K562 (cell line): ENCODE measurements around the gene PDE3A. TPM values are rescaled to one million over a fixed set of nuclear protein-coding genes. Genes with fewer than 3 reads are reported as not detected.

Experiments
- ATAC-seq: fragments of 200-7000 bp; cut with Tn5 transposase; 3 replicates; pipeline ENCODE4 v1.9.1; 2020; ENCODE audit warnings: moderate library complexity
- BruUV-seq: library from RNA; stranded (reverse); fragments of 400-500 nt; replicated peaks from 2 replicates; lab custom pipeline; 2021; lab: Mats Ljungman, UMichigan
- CTCF ChIA-PET: fragments of 300-600 bp; formaldehyde crosslinking; extraction: SDS; loops from one replicate; lab custom pipeline; 2021; ENCODE audit warnings: low intra/inter-chr PET ratio; lab: Yijun Ruan, JAX
- POLR2A ChIA-PET: fragments of 300-600, 350-650 bp; sonication (Branson Sonifier 250); formaldehyde crosslinking; extraction: SDS; loops from one replicate; lab custom pipeline; 2021; ENCODE audit warnings: antibody characterized with exemption, inconsistent platforms; lab: Yijun Ruan, JAX
- DNase-seq, 4 experiments: peaks; one replicate each; pipeline versions ENCODE4 v3.0.0 to v3.0.0-alpha.2; 2011 to 2018; ENCODE audit warnings: low spot score in 3 of 4, mixed read lengths in 3 of 4; ENCODE audit errors: extremely low read depth in 1 of 4
- FAIRE-seq: peaks from 2 replicates; lab custom pipeline; 2011; peaks lifted over from hg19 to GRCh38; lab: Jason Lieb, UNC
- H2AFZ ChIP-seq: 2 replicates; pipeline ENCODE4 v1.6.0; 2011; ENCODE audit warnings: low read depth, low read length, control low read depth, inconsistent platforms
- H3K27ac ChIP-seq: fragments of 200-600 bp; 3 replicates; pipeline ENCODE4 v1.8.0; 2011; ENCODE audit warnings: low read depth, mild to moderate bottlenecking, control low read depth, inconsistent platforms, low read length, moderate library complexity, mixed read lengths; ENCODE audit errors: extremely low read depth
- H3K27me3 ChIP-seq, 2 experiments: fragments of 300-600 bp in 1 of 2; 2 replicates in 1 of 2; 3 replicates in 1 of 2; pipeline versions ENCODE4 v1.6.0 to v1.8.0; 2011; ENCODE audit warnings: inconsistent platforms in 2 of 2, low read length in 2 of 2, mild to moderate bottlenecking in 1 of 2, mixed read lengths in 1 of 2, moderate library complexity in 1 of 2; ENCODE audit not compliant: control insufficient read depth in 2 of 2, insufficient read depth in 2 of 2
- H3K36me3 ChIP-seq: fragments of 300-600 bp; 3 replicates; pipeline ENCODE4 v1.8.0; 2011; ENCODE audit warnings: mild to moderate bottlenecking, low read length, inconsistent platforms; ENCODE audit not compliant: control insufficient read depth, insufficient read depth
- H3K4me1 ChIP-seq, 2 experiments: fragments of 200-600 bp in 1 of 2; replicated peaks in 1 of 2; 2 replicates in 1 of 2; 3 replicates in 1 of 2; pipeline versions ENCODE4 v1.5.1 to v1.8.0; 2011; ENCODE audit warnings: inconsistent platforms in 2 of 2, low read length in 2 of 2, mild to moderate bottlenecking in 1 of 2, mixed read lengths in 1 of 2, moderate library complexity in 1 of 2; ENCODE audit not compliant: control insufficient read depth in 2 of 2, insufficient read depth in 2 of 2
- H3K4me2 ChIP-seq: 2 replicates; pipeline ENCODE4 v1.6.1; 2011; ENCODE audit warnings: low read length, control low read depth, inconsistent platforms, mixed read lengths; ENCODE audit not compliant: insufficient read depth
- H3K4me3 ChIP-seq: fragments of 200-600 bp; sonication (generic), shearing (Covaris generic); 2 replicates; pipeline ENCODE4 v1.5.1; 2016; ENCODE audit warnings: control low read depth, inconsistent platforms
- H3K79me2 ChIP-seq: fragments of 200-600 bp; 3 replicates; pipeline ENCODE4 v1.8.0; 2011; ENCODE audit warnings: low read length, inconsistent platforms; ENCODE audit not compliant: control insufficient read depth, insufficient read depth
- H3K9ac ChIP-seq, 2 experiments: 2 replicates each; pipeline versions ENCODE4 v1.6.0 to v1.6.1; 2011; ENCODE audit warnings: low read depth in 2 of 2, low read length in 2 of 2, control low read depth in 1 of 2, inconsistent platforms in 1 of 2, mild to moderate bottlenecking in 1 of 2, mixed read lengths in 1 of 2; ENCODE audit not compliant: insufficient read depth in 1 of 2
- H3K9me1 ChIP-seq: one replicate; pipeline ENCODE4 v1.6.0; 2011; ENCODE audit warnings: inconsistent platforms, mild to moderate bottlenecking, low read length, moderate library complexity; ENCODE audit not compliant: control insufficient read depth, insufficient read depth
- H3K9me3 ChIP-seq: replicated peaks from 2 replicates; pipeline ENCODE4 v1.5.1; 2011; ENCODE audit warnings: low read depth, low read length, inconsistent platforms; ENCODE audit not compliant: control insufficient read depth, insufficient read depth
- H4K20me1 ChIP-seq: replicated peaks from 2 replicates; pipeline ENCODE4 v1.6.1; 2011; ENCODE audit warnings: low read length, inconsistent platforms, mixed read lengths; ENCODE audit not compliant: control insufficient read depth, insufficient read depth
- CBFB ChIP-seq: sonication (generic); formaldehyde crosslinking; IDR thresholded peaks from 2 replicates; pipeline ENCODE4 v1.4.0; 2020; ENCODE audit warnings: mild to moderate bottlenecking, missing genetic modification reagents
- FOXA1 ChIP-seq: fragments of 450-650 bp; IDR thresholded peaks from 2 replicates; pipeline ENCODE4 v1.6.1; 2016; ENCODE audit warnings: mild to moderate bottlenecking, borderline replicate concordance
- FOXJ2 ChIP-seq: fragments of 200-800 bp; sonication (Bioruptor generic); IDR thresholded peaks from 2 replicates; pipeline ENCODE4 v1.6.1; 2016; ENCODE audit warnings: missing genetic modification characterization, missing compliant biosample characterization
- NEUROD1 ChIP-seq: fragments of 150-350 bp; IDR thresholded peaks from 2 replicates; pipeline ENCODE4 v1.6.1; 2014; ENCODE audit warnings: borderline replicate concordance, low read length, low read depth; ENCODE audit not compliant: partially characterized antibody
- NR2C2 ChIP-seq, 2 experiments: fragments of 200-800 bp in 1 of 2; sonication (Bioruptor generic) in 1 of 2; sonication (generic) in 1 of 2; formaldehyde crosslinking in 1 of 2; IDR thresholded peaks; 2 replicates each; pipeline versions ENCODE4 v1.6.1 to v1.8.0; 2016 to 2022; ENCODE audit warnings: mild to moderate bottlenecking in 1 of 2, missing compliant biosample characterization in 1 of 2, missing genetic modification characterization in 1 of 2, missing genetic modification reagents in 1 of 2
- POLR2H ChIP-seq: IDR thresholded peaks from 2 replicates; pipeline ENCODE4 v1.6.1; 2016; ENCODE audit warnings: missing genetic modification characterization, low read depth, mild to moderate bottlenecking, control low read depth, missing compliant biosample characterization, moderate library complexity
- SAFB2 ChIP-seq: fragments of 200-400 bp; formaldehyde crosslinking; IDR thresholded peaks from 2 replicates; pipeline ENCODE4 v1.6.1; 2018; ENCODE audit warnings: borderline replicate concordance, low read length, low read depth, moderate library complexity; ENCODE audit not compliant: severe bottlenecking
- TBP ChIP-seq: optimal IDR thresholded peaks from 2 replicates; pipeline ENCODE3; 2011; ENCODE audit warnings: low read depth, low read length, improper control_type of control experiment
- TEAD1 ChIP-seq, 2 experiments: fragments of 450-650 bp in 1 of 2; sonication (generic) in 1 of 2; formaldehyde crosslinking; IDR thresholded peaks; 2 replicates each; pipeline versions ENCODE4 v1.4.0 to v1.8.0; 2020 to 2022; ENCODE audit warnings: mild to moderate bottlenecking in 2 of 2, missing genetic modification reagents in 1 of 2
- WHSC1 ChIP-seq: IDR thresholded peaks from one replicate; pipeline ENCODE4 v1.6.1; 2012; ENCODE audit warnings: low read length, control low read depth, inconsistent platforms
- ZBED1 ChIP-seq: IDR thresholded peaks from 2 replicates; pipeline ENCODE4 v1.6.1; 2014
- ZNF431 ChIP-seq: sonication (generic); formaldehyde crosslinking; IDR thresholded peaks from 2 replicates; pipeline ENCODE4 v1.8.0; 2022; ENCODE audit warnings: mild to moderate bottlenecking, missing genetic modification reagents
- WGBS: fragments of 100-300 bp; shearing (Covaris generic); methylation state at CpG from one replicate; pipeline ENCODE4 v1.1.6; 2016; ENCODE audit warnings: low coverage, mixed read lengths; ENCODE audit not compliant: insufficient coverage; ENCODE audit errors: missing lambda C conversion rate; 5-methylcytosine and 5-hydroxymethylcytosine counted together
- in situ Hi-C: fragments of 300-500 bp; cut with MboI; formaldehyde crosslinking; loops from 4 replicates; pipeline ENCODE4 v1.15.0; 2018; ENCODE audit warnings: inconsistent platforms, mixed read lengths
- intact Hi-C: fragments of 100-400 bp; cut with micrococcal nuclease; formaldehyde crosslinking; loops from 2 replicates; pipeline ENCODE4 v1.14.2; 2022
- polyA plus RNA-seq, 8 experiments: library from polyadenylated mRNA; depleted of rRNA in 4 of 8; stranded (reverse) in 5 of 8; unstranded in 3 of 8; fragments of >200 nt; fragmentation: Nextera tagmentation in 2 of 8; fragmentation: Illumina TruSeq in 1 of 8; extraction: Ambion mirVana in 2 of 8; extraction: Trizol in 1 of 8; gene quantifications; 2 replicates each; pipeline versions ENCODE4 v1.2.1 to v1.2.3, GENCODE V29; 2011 to 2014; ENCODE audit warnings: inconsistent platforms in 1 of 8, missing spikeins in 1 of 8
- total RNA-seq, 7 experiments: library from RNA; depleted of rRNA in 6 of 7; stranded (reverse); fragments of >200 nt in 6 of 7; fragmentation: Illumina TruSeq in 2 of 7; extraction: Trizol in 2 of 7; gene quantifications; 2 replicates each; pipeline versions ENCODE4 v1.2.1 to v1.2.3, GENCODE V29; 2011 to 2021; ENCODE audit warnings: low replicate concordance in 1 of 7
- TF ChIP-seq, protein P1 (sequence below): fragments of 250-450 bp; sonication (Bioruptor Pico); IDR thresholded peaks from 2 replicates; pipeline ENCODE4 v1.5.0; 2021
- TF ChIP-seq, protein P2 (sequence below): fragments of 250-450 bp; sonication (Bioruptor Pico); IDR thresholded peaks from 2 replicates; pipeline ENCODE4 v1.8.0; 2022; ENCODE audit warnings: moderate library complexity, mild to moderate bottlenecking, inconsistent platforms
- TF ChIP-seq, protein P3 (sequence below): fragments of 450-650 bp; IDR thresholded peaks from 2 replicates; pipeline ENCODE4 v1.6.1; 2014; ENCODE audit warnings: low read depth, mild to moderate bottlenecking, moderate library complexity, borderline replicate concordance
- TF ChIP-seq, protein P4 (sequence below), 2 experiments: IDR thresholded peaks; 2 replicates each; pipeline ENCODE4 v1.6.1; 2011; ENCODE audit warnings: borderline replicate concordance in 1 of 2, control low read depth in 1 of 2, low read depth in 1 of 2, low read length in 1 of 2, mild to moderate bottlenecking in 1 of 2, mixed read lengths in 1 of 2, moderate library complexity in 1 of 2; ENCODE audit not compliant: insufficient read depth in 1 of 2, insufficient read length in 1 of 2, poor library complexity in 1 of 2, severe bottlenecking in 1 of 2; ENCODE audit errors: extremely low read depth in 1 of 2

Gene PDE3A
- total and polyA plus RNA-seq, 9 of the 15 experiments (the other 6 are each of a cell fraction or from before 2014, with no cell fraction given), result 0.02 TPM; not detected in 8

DNA sequence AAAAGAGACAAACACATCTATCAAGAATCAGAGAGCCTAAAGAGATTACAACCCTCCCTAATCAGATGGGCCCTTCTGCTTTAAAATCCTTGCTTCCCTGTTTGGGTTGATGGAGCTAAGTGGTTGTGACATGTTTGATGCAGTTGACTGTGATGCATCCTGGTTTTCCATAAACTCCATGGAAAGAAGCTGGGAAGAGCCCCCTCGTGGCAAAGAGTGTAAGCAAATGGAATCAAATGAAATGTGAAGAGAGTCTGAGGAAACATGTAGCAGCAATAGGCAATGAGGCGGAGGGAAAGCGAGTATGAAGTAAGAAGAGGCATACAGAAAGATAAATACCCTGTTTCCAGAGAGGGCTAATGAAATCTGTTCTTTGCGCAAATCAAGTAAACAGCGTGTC, 256.4 kb downstream of the PDE3A start:
- Histone ChIP-seq H3K27ac (no peak overlapping the region), H3K79me2 (no peaks in the 10 kb centered on the region), H3K4me1 (no peaks in the 10 kb centered on the region), H3K27me3 (no peaks in the 10 kb centered on the region), H2AFZ (no peak overlapping the region), H4K20me1 (no peaks in the 10 kb centered on the region), H3K9me1 (no peaks in the 10 kb centered on the region), H3K9me3 (no peaks in the 10 kb centered on the region), H3K4me2 (no peak overlapping the region), H3K4me3 (no peak overlapping the region), H3K36me3 (no peaks in the 10 kb centered on the region), H3K9ac (no peak overlapping the region)
- in situ Hi-C loops, result no loop called here
- intact Hi-C loops, result no loop called here
- ChIA-PET POLR2A (no interaction called here), CTCF (no interaction called here)
- no peak for DNase-seq
- no TSS peak for BruUV-seq
- ATAC-seq, result no peak
- WGBS, result 0% methylated on average over 5 of the region's 5 CpGs
- FAIRE-seq, result no peak
- TF ChIP-seq ZBED1, result no peak
- no peak for TF ChIP-seq NEUROD1
- no peak for TF ChIP-seq ZNF431 (CRISPR knock-in tag)
- TF ChIP-seq TBP, result no peak
- TF ChIP-seq NR2C2 (CRISPR knock-in tag; IDR thresholded peaks at IDR 0.05), result no peak
- TF ChIP-seq NR2C2 (tag; IDR thresholded peaks at IDR 0.05), result no peak
- TF ChIP-seq, protein P1, sequence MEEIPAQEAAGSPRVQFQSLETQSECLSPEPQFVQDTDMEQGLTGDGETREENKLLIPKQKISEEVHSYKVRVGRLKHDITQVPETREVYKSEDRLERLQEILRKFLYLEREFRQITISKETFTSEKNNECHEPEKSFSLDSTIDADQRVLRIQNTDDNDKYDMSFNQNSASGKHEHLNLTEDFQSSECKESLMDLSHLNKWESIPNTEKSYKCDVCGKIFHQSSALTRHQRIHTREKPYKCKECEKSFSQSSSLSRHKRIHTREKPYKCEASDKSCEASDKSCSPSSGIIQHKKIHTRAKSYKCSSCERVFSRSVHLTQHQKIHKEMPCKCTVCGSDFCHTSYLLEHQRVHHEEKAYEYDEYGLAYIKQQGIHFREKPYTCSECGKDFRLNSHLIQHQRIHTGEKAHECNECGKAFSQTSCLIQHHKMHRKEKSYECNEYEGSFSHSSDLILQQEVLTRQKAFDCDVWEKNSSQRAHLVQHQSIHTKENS (CRISPR knock-in tag), result no peak
- no peak for TF ChIP-seq POLR2H (tag)
- no peak for TF ChIP-seq FOXA1
- TF ChIP-seq, protein P2, sequence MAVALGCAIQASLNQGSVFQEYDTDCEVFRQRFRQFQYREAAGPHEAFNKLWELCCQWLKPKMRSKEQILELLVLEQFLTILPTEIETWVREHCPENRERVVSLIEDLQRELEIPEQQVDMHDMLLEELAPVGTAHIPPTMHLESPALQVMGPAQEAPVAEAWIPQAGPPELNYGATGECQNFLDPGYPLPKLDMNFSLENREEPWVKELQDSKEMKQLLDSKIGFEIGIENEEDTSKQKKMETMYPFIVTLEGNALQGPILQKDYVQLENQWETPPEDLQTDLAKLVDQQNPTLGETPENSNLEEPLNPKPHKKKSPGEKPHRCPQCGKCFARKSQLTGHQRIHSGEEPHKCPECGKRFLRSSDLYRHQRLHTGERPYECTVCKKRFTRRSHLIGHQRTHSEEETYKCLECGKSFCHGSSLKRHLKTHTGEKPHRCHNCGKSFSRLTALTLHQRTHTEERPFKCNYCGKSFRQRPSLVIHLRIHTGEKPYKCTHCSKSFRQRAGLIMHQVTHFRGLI (CRISPR knock-in tag), result no peak
- TF ChIP-seq TEAD1 (CRISPR knock-in tag; IDR thresholded peaks at IDR 0.05), result no peak
- TF ChIP-seq FOXJ2 (tag), result no peak
- TF ChIP-seq SAFB2, result no peak
- TF ChIP-seq CBFB (CRISPR knock-in tag), result no peak
- TF ChIP-seq, protein P3, sequence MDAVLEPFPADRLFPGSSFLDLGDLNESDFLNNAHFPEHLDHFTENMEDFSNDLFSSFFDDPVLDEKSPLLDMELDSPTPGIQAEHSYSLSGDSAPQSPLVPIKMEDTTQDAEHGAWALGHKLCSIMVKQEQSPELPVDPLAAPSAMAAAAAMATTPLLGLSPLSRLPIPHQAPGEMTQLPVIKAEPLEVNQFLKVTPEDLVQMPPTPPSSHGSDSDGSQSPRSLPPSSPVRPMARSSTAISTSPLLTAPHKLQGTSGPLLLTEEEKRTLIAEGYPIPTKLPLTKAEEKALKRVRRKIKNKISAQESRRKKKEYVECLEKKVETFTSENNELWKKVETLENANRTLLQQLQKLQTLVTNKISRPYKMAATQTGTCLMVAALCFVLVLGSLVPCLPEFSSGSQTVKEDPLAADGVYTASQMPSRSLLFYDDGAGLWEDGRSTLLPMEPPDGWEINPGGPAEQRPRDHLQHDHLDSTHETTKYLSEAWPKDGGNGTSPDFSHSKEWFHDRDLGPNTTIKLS, result no peak
- TF ChIP-seq, protein P4, sequence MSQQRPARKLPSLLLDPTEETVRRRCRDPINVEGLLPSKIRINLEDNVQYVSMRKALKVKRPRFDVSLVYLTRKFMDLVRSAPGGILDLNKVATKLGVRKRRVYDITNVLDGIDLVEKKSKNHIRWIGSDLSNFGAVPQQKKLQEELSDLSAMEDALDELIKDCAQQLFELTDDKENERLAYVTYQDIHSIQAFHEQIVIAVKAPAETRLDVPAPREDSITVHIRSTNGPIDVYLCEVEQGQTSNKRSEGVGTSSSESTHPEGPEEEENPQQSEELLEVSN (IDR thresholded peaks at IDR 0.05; ENCODE audit: borderline replicate concordance in 1 of 2, extremely low read depth in 1 of 2, insufficient read depth in 1 of 2, insufficient read length in 1 of 2, low read depth in 1 of 2, low read length in 1 of 2, poor library complexity in 1 of 2, severe bottlenecking in 1 of 2), result no peak
- TF ChIP-seq WHSC1, result no peak
